ENCODE results near the gene CST3. TPM values are rescaled to one million over a fixed set of nuclear protein-coding genes. Genes with fewer than 3 reads are reported as not detected.

Gene CST3
- total RNA-seq, 1 donor from 2014 or later, result 291 TPM

DNA sequence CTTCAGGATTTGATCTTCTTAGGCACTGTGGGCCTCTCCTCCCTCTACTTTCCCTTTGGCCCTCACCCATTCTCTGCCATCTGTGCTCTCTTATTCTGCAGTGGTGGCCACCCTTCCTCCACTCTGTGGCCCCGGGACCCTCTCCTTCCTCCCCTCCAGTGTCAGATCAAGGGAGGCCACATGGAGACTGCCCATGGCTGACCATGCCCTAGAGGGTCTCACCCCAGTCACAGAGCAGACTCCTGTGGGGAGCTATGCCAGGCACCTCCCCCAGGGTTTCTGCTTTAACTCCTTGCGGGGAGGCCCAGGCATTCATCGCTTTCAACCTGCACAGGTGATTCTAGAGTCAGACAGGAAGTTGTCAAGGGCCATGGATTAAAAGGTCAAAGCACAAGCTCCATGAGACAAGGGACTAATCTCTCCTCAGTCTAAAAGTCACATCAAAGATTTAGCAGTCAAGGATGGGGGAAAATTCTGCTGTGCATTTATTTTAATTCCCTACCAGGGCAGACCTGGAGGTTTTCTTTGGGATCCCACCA lies 15.7 kb upstream of the CST3 start:
- no peak for DNase-seq (ENCODE audit: extremely low spot score, unreplicated experiment)
- Mint-ChIP-seq H3K27ac (no peak overlapping the region), H3K9me3 (no peaks in the 10 kb centered on the region), H3K36me3 (no peaks in the 10 kb centered on the region), H3K27me3 (no peaks in the 10 kb centered on the region), H3K4me3 (no peak overlapping the region), H3K4me1 (ENCODE audit: unreplicated experiment) (peaks cover 2% of the 10 kb centered on the region)
- TF ChIP-seq, protein P1, sequence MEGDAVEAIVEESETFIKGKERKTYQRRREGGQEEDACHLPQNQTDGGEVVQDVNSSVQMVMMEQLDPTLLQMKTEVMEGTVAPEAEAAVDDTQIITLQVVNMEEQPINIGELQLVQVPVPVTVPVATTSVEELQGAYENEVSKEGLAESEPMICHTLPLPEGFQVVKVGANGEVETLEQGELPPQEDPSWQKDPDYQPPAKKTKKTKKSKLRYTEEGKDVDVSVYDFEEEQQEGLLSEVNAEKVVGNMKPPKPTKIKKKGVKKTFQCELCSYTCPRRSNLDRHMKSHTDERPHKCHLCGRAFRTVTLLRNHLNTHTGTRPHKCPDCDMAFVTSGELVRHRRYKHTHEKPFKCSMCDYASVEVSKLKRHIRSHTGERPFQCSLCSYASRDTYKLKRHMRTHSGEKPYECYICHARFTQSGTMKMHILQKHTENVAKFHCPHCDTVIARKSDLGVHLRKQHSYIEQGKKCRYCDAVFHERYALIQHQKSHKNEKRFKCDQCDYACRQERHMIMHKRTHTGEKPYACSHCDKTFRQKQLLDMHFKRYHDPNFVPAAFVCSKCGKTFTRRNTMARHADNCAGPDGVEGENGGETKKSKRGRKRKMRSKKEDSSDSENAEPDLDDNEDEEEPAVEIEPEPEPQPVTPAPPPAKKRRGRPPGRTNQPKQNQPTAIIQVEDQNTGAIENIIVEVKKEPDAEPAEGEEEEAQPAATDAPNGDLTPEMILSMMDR (conservative IDR thresholded peaks at IDR 0.05), result no peak

DNA sequence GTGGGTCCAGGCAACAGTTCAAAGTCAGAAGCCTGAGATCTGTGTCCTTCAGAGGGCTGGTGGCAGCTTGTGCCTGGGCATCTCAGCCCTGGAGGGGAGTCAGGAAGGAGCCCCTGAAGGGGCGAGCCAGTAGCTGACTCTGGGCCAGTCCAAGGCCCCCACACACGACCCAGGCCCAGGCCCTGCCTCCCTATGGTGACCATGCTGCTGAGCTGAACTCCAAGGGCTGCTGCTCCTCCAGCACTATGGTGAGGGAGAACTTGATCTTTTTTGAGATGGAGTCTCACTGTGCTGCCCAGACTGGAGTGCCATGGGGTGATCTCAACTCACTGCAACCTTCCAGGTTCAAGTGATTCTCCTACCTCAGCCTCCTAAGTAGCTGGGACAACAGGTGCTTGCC lies 15.2 kb upstream of the CST3 start:
- H3K9me3 Mint-ChIP-seq, result no peaks in the 10 kb centered on the region

DNA sequence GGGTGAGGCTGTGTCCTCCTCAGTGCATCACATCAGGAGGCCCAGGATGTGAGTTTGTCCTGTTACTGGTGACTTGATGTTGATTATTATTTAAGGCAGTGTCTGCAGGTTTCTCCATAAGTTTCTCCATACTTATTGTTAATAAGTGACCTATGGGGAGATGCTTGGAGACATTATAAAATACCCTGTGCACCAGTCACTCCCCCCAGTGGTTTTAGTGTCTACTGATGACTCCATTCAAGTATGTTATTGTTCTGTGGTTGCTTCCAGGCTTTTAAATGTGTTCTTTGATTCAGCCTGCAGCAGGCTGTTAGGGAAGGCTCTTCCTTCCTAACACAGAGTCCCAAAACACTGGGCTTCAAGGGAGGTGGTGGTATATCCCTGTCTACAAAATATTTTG lies 14.6 kb upstream of the CST3 start:
- H3K4me3 Mint-ChIP-seq, result no peak overlapping the region
- no peaks in the 10 kb centered on the region for H3K36me3 Mint-ChIP-seq
- no peak for DNase-seq (ENCODE audit: extremely low spot score, unreplicated experiment)
- no peaks in the 10 kb centered on the region for H3K4me1 Mint-ChIP-seq (ENCODE audit: unreplicated experiment)
- no peak overlapping the region for H3K27ac Mint-ChIP-seq
- no peaks in the 10 kb centered on the region for H3K9me3 Mint-ChIP-seq
- H3K27me3 Mint-ChIP-seq, result no peaks in the 10 kb centered on the region
- TF ChIP-seq, protein P1 (conservative IDR thresholded peaks at IDR 0.05), result no peak

More for the DNA sequence above, 15.2 kb upstream of the CST3 start:
- no peaks in the 10 kb centered on the region for H3K36me3 Mint-ChIP-seq
- DNase-seq (ENCODE audit: extremely low spot score, unreplicated experiment), result no peak
- no peak overlapping the region for H3K4me3 Mint-ChIP-seq
- TF ChIP-seq, protein P1 (conservative IDR thresholded peaks at IDR 0.05), result no peak
- no peak overlapping the region for H3K27ac Mint-ChIP-seq
- H3K4me1 Mint-ChIP-seq (ENCODE audit: unreplicated experiment), result no peaks in the 10 kb centered on the region
- no peaks in the 10 kb centered on the region for H3K27me3 Mint-ChIP-seq

DNA sequence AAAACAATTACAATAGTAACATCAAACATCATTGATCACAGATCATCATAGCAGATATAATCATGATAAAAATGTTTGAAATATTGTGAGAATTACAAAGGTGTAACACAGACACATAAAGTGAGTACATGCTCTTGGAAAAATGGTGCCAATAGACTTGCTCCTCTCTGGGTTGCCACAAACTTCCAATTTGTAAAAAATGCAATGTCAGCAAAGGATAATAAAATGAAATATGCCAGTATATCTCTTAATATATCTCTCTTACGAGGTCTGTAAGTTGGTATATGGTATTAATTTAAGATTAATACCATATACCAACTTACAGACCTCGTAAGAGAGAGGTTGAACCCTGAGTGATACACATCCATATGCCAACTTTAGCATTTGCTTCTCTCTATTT lies 13.4 kb upstream of the CST3 start:
- Mint-ChIP-seq H3K27ac (no peak overlapping the region), H3K27me3 (no peaks in the 10 kb centered on the region), H3K36me3 (no peaks in the 10 kb centered on the region), H3K4me1 (ENCODE audit: unreplicated experiment) (no peaks in the 10 kb centered on the region), H3K9me3 (no peaks in the 10 kb centered on the region), H3K4me3 (no peak overlapping the region)
- TF ChIP-seq, protein P1 (conservative IDR thresholded peaks at IDR 0.05), result no peak
- no peak for DNase-seq (ENCODE audit: extremely low spot score, unreplicated experiment)

DNA sequence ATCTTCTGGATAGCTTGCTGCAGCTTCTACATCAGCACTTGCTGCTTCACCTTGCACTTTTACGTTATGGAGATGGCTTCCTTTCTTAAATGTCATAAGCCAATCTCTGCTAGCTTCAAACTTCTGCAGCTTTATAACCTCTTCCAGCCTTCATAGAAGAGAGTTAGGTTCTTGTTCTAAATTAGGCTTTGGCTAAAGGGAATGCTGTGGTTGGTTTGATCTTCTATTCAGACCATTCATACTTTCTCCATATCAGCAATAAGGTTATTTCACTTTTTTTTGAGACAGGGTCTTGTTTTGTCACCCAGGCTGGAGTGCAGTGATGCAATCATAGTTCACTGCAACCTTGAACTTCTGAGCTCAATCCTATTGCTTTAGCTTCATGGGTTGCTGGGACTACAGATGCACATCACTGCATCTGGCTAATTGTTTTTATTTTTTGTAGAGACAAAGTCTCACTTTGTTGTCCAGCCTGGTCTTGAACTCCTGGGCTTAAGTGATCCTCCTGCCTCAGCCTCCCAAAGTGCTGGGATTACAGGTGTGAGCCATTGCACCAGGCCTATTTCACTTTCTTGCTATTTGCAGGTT lies 12.2 kb upstream of the CST3 start:
- DNase-seq (ENCODE audit: extremely low spot score, unreplicated experiment), result no peak
- H3K36me3 Mint-ChIP-seq, result no peaks in the 10 kb centered on the region
- TF ChIP-seq, protein P1 (conservative IDR thresholded peaks at IDR 0.05), result no peak

More for the DNA sequence above, 12.2 kb upstream of the CST3 start:
- H3K27me3 Mint-ChIP-seq, result no peaks in the 10 kb centered on the region
- H3K4me1 Mint-ChIP-seq (ENCODE audit: unreplicated experiment), result no peaks in the 10 kb centered on the region
- H3K27ac Mint-ChIP-seq, result no peak overlapping the region
- H3K4me3 Mint-ChIP-seq, result no peak overlapping the region
- H3K9me3 Mint-ChIP-seq, result no peaks in the 10 kb centered on the region
